Measurements from ENCODE around the gene ZNF407. TPM values are rescaled to one million over a fixed set of nuclear protein-coding genes. Genes with fewer than 3 reads are reported as not detected.
"Not testable (repeated sequence)": the region's sequence is repeated elsewhere in the genome, so short reads cannot be mapped to it uniquely, and the experiment has no call there.

Gene ZNF407
- total RNA-seq, 2 experiments from 2014 or later = 12.3 to 12.6 TPM

DNA sequence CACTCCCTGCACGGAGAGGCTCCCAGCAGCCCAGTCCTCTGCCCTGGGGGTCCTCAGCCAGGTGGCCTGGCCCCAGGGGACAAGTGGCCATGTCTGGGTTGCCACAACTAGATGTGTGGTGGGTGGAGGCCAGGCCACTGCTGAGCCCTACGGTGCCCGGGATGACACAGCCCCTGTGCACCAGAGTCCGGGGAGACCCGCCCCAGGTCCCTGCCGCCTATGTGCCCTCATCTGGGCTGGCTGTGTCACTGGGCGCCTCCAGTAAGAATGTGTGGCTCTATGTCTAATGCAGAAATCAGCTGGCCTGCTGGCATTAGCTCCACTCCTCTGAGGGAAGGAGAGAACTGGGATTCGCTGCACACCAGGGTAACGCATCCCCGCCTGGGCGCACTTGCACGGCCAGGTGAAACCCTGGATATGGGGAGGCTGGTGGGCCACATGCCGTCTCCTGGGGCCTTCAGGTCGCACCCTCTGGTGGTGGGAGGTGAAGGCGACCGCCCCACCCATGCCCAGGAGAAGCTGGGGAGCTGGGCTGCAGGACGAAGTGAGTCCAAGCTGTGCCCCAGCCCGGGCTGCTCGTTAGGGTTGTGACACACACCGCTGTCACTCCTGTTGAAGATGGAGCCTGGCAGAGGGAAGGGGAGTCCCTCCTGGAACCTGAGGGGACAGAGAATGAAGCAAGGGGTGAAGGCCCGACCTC is 475.2 kb downstream of the ZNF407 start:
- POLR2A ChIA-PET = no interaction called here
- CTCF ChIA-PET = no interaction called here

DNA sequence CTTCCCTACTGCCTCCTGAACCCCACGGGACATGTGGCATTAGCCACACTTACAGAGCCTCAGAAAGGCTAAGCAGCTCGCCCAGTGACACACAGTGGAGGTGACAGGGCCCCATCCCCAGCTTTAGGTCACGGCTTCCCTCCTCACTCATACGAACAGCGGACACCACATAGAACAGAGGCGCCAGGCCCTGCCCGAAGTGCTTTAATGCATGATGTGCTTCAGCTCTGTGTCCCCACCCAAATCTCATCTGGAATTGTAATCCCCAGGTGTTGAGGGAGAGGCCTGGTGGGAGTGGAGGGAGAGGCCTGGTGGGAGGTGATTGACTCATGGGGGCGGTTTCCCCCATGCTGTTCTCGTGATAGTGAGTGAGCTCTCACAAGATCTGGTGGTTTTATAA is 476.0 kb downstream of the ZNF407 start:
- ChIA-PET POLR2A (no interaction called here), CTCF (no interaction called here)

DNA sequence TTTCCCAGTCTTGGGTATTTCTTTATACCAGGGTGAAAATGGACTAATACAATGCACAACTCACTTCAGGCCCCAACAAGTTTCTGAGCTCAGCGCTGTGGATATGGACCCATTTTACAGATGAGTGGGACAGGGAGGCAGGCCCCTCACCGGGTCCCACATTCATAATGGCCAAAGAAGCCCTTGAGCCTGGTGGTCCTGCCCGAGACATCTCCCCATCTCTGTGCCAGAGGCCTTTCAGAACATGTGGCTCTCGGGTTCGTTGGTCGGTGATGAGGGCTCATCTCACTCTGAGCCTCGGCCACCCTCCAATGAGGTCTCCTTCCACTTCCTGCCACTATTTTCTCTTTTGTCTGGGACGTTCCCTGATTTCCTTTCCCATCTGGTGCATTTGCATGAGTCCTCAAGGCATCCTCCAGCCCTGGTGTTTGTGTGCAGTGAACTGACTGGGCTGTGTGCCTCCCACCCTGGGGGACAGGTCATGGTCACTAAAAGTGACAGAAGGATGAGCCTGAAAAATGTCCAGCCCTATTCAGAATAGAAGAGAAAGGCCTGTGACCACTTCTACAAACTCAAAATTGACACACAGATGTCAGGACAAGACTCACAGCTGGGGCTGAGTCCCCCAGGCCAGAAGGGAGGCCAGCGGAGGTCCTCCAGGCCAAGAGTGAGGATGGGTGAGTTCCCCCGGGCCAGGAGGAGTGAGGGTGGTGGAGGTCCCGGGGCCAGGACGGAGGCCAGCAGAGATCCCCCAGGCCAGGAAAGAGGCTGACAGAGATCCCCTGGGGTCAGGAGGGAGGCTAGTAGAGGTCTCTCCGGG is 476.7 kb downstream of the ZNF407 start:
- CTCF ChIA-PET = no interaction called here
- POLR2A ChIA-PET = no interaction called here

DNA sequence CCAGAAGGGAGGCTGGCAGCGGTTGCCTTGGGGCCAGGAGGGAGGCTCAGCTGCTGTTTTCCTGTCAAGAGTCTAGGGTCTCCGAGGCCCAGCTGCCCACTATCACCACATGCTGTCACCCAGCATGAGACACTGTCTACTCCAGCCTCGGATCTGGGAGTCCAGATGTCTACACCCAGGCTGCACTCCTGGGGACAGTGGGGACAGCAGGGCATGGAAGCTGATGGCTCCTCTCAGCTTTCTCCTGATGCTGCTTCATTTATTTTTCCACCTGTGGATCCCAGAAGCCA is 477.3 kb downstream of the ZNF407 start:
- CTCF ChIA-PET = no interaction called here
- POLR2A ChIA-PET = no interaction called here

DNA sequence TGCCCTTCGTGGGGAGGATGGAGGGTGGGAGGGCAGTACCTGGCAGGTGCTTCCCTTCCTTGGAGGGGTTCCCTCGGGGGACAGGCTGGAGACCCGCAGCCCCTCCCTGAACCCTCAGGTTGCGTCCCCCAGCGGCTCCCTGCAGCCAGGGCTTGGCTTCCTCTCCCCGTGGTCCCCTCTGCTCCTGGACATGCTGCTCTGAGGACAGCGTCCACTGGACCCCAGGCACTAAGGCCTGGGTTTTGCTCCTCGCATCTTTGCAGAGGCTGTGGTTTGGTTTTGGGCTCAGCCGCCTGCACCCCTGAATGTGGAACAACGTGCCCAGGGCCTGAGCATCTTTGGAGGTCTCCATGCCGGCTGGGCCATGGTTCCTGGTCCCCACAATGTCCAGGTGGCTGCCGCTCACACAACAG is 477.8 kb downstream of the ZNF407 start:
- ChIA-PET POLR2A (no interaction called here), CTCF (no interaction called here)

DNA sequence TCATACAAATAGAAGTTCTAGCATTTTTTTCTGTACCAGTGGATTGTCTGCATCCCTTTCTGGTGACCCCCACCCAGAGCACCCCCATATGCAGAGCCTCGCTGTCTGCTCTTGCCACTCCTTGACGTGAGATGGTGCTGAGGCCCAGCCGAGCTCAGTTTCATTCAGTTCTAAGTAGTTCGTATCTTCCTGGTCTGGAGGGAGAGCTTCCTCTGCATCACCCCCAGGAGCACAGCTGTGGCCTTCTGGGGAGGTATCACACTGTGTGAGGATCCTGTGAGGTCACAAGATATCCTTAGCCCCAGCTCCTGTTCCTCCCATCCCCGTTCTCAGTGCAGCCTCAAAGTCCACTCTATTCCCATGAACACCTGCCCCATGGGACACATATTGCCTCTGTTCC is 478.6 kb downstream of the ZNF407 start:
- POLR2A ChIA-PET = no interaction called here
- CTCF ChIA-PET = no interaction called here

DNA sequence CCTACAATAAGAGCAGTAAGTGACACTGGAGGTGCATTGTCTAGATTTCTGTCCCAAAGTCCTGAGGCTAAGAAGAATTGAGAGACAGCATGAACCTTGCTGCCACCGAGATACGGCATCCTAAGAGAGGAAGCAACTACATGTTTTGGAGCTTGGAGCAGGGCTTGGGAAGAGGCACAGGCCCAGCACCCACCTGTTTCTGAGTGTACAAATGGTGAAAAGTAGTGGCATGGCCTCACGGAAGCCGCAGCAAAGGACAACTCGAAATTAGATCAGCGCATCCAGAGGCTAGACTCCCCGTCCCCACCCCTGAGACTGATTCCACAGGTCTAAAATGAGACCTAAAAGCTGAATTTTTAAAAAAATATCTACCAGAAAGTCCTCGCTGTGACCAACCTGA is 483.8 kb downstream of the ZNF407 start:
- ChIA-PET CTCF (no interaction called here), POLR2A (no interaction called here)

DNA sequence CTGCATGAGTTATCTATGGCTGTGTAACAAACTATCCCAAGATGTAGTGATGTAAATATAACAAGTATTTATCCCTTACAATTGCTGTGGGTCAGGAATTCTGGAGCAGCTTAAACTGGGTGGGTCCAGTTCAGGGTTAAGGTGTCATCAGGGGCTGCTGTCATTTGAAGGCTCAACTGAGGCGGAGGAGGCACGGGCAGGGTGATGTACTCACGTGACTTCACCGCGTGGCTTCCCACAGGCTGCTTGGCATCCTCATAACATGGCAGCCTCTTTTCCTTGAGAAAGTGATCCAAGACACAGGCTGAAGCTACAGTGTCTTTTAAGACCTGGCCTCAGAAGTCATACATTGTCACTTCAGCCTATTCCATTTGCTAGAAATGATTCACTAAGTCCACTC is 485.5 kb downstream of the ZNF407 start:
- ChIA-PET POLR2A (no interaction called here), CTCF (no interaction called here)

DNA sequence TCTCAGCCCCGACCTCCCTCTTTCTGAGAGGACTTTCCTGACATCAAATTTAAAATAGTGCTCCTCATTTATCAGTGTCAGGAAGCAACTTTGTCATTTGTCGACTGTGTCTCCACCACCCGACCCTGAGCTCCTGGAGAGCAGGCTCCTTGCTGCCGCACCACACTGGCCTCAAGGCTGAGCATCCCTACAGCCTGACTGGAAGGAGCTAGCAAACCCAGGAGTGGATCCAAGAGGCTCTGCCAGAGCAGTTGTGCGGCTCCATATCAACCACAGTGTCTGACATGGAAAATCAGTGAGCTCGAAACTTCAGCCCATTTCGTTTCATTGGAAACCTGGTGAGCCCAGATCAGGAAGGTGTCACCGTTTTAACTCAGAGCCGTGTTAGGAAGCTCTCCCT is 486.1 kb downstream of the ZNF407 start:
- POLR2A ChIA-PET = no interaction called here
- CTCF ChIA-PET = no interaction called here

DNA sequence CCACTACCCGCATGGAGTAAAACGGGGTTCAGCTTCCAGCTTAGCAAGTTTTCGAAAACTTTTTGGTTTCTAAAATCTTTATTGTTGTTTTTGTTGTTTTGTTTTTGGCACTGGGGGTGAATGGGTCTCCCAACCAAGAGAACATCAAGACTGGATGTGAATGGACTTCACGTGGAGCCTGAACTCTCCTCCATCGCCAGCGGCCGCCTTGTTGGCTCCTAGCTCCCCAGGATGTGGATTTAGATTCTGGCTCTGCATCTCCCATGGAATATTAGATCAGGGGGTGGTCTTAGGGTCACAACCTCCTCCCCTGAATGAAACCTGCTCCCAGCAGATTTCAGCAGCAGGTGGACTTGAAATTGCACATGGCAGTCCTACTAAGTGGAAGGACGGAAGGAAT is 488.0 kb downstream of the ZNF407 start:
- CTCF ChIA-PET, POLR2A ChIA-PET: not testable (repeated sequence)

DNA sequence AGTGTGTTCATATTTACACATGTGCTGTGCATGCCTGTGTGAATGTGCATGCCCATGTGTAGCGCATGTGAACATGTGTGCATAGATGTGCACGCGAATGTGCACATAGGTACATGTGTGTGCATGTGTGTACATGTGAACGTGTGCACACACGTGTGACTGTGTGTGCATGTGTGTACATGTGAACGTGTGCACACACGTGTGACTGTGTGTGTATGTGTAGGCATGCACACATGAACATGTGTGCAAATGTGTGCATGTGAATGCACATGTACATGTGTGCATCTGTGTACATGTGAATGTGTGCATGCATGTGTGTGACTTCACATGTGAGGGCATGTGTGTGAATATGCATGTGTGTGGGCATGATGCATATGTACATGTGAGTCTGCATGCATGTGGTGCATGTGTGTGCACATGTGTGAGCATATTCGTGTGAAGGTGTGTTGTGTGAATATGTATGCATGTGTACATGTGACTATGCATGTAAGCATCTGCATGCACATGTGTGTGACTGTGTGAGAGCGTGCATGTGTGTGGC is 488.9 kb downstream of the ZNF407 start:
- ChIA-PET POLR2A (no interaction called here), CTCF (no interaction called here)

DNA sequence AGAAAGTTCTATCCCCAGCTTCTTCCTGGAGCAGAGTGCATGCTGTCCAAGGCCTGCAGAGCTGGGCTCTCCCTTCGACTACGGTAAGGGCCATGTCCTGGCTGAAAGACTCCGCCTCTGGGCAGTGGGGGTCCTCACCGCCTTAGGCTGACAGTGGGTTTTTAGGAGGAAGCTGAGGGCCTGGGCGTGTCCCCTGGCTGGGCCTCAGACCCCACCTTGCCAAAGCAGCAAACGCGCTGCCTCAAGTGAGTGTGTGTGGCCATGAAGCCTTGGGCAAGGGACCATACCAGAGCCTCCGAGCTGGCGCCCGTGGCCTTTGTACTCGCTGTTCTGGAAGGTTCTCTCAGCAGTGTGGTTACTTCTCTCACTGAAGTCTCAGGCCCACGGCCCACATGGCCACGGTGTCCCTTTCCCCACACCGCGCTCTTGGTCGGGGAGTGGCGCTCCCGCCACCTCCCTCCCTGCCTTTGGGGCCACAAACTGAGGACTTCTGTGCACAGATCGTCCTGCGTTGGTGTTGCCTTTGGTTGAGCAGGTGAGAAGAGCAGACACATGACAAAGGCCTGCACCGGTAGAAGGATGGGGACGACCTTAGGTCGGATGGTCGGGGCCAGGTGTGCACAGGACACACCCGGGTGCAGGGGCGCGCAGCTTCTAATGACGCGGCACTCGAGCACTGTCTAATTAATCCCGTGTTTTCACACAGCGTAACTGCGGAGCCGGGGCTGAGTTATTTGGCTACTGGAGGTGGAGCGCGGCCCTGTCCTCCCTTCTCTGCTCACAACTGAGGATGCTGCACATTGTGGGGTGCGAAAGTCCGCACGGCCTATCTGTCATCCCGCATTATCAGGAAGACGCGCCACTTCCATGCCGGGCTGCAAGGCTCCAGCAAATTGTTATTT is 489.7 kb downstream of the ZNF407 start:
- ChIA-PET POLR2A (no interaction called here), CTCF (no interaction called here)

DNA sequence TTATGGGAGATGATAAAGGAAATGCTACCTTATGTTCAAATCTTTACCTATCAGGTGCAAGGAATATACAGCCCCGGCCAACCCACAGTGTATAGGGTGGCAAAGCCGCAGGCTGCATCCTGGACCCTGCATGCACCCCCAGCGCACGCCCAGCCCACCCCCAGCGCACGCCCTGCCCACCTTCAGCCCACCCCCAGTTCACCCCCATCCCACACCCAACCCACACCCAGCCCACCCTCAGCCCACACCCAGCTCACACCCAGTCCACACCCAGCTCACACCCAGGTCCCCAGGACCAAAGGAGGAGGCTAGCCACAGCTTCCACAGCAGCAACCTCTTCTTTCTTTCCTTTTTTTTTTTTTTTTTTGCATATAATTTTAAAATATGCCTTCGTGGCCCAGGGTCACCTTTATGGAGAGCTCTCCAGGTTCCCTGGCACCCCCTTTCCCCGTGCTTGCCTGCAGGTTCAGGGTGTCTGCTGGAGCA is 490.4 kb downstream of the ZNF407 start:
- ChIA-PET CTCF (no interaction called here), POLR2A (no interaction called here)

DNA sequence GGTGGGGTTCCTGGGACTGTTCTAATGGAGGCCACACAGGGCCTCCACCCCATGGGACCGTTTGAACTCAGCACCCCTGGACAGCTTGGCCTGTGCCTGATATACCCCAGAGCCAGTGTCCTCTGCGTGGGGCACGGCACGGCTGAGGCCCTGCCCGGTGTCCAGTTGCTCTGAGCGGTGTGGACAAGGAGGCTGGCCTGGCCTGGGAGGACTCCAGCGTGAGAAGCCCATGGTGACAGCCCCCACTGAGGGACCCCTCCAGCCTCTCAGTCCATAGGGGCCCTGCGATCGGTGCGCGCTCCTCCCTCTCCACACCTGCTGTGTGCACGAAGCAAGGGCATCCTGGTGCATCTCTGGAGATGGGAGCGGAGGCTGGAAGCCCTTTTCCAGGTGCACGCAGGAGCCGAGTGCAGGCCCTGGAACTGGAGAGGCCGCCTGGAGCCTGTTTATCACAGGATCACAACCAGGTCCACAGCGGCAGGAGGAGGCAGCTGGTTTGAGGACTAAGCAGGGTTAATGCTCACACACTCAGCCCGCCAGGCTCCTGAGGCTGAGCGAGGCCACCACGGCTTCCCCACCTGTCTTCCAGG is 491.0 kb downstream of the ZNF407 start:
- POLR2A ChIA-PET = no interaction called here
- CTCF ChIA-PET = no interaction called here

DNA sequence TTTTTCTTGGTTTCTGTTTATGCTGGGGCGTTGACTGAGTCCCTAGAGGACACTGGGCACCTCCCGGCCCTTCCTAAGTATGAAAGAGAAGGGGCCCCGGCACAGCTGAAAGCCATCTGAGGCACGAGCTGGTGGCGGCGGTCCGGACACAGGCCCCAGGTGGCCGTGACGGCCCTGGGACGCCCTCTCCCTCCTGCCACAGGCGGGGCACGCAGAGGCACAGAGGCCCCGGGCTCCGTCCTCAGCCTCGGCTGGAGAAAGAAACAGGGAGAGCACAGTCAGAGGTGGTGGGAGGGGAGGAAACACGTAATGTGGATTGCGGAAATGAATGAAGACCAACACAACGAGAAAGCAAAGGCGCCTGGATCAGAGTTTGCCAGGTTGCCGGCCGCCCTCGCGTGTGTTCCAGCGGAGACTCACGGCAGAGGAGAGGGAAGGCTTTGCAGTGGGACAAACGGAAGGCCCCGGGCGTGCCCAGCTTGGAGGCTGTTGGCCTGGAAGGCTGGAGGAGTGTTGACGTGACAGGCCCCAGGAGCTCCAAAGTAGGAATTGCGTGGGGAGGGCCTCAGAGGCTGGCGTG is 492.2 kb downstream of the ZNF407 start:
- ChIA-PET CTCF (no interaction called here), POLR2A (no interaction called here)

DNA sequence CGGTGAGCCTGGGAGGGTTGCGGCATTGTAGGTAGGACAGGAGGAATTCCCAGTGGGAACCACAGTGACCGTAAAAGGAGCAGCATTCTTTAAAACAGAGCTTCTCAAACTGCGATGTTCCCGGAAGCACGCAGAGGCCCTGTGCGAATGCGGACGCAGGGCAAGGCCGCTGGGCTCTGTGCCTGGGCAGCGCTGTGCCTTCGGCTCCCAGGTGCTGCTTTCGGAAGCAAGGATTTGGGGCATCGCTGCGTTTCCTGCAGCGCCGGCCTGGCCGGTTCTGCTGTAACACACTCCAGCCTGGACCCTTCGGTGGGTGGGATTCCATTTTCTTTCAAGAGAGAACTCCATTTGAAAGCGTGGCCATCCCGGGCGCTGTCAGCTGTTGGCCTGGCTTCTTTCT is 492.7 kb downstream of the ZNF407 start:
- POLR2A ChIA-PET = no interaction called here
- CTCF ChIA-PET = no interaction called here

DNA sequence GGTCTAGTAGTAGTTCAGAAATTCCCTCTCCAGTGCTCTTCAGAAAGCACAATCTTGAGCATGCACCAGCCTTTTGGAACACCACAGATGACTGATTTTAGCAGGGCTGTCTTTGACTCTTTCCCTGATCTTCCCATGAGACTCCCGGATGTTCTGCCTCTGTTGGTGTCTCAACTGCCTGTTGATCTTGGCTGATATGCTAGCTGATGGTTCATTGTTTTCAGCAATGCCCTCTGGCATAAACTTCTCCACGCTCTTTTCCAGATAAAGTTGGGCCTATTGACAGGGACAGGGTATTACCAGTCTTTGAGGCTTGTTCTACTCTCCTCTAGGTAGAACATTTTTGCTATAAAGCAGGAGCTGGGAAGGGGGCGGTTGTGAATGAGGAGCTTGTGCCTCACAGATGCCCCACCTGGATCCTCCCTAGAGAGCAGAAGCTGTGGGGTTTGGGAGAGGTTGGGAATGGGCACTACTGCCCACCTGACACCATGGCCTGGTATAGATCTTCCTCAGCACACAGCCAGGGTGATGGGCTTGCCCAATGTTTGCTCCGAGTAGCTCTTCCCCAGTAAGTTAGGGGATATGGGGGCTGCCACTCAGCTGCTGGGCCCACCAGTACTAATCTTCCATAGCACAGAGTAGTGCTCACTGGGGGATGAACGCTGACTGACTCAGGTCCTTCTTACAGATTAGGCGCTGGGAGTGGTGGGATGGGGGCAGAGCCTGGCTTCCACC is 500.0 kb downstream of the ZNF407 start:
- ChIA-PET CTCF (no interaction called here), POLR2A (no interaction called here)

DNA sequence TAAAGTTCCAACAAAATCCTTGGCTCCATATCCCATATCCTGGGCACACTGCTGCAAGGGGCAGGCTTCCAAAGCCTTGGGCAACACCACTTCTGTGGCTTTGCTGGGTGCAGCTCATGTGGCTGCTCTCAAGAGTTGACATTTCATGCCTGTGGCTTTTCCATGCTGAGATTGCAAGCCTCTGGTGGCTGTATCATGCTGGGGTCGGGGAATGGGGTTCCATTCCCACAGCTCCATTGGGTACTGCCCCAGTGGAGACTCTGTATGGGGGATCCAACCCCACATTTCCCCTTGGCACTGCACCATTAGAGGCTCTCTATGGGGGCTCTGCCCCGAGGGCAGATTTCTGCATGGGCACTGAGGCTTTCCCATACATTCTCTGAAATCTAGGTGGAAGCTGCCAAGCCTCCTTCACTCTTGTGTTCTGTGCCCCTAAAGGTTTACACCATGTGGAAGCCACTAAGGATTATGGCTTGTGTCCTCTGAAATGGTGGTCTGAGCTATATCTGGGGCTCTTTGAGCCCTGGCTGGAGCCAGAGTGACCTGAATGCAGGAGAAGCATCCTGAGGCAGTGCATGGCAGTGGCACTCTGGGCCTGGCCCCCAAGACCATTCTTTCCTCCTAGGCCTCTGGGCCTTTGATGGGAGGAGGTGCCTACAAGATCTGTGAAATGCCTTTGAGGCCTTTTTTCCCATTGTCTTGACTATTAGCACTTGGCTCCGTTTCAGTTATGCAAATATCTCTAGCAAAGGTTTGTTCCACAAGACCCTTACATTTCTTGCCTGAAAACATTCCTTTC is 503.4 kb downstream of the ZNF407 start:
- CTCF ChIA-PET = no interaction called here
- POLR2A ChIA-PET = no interaction called here

DNA sequence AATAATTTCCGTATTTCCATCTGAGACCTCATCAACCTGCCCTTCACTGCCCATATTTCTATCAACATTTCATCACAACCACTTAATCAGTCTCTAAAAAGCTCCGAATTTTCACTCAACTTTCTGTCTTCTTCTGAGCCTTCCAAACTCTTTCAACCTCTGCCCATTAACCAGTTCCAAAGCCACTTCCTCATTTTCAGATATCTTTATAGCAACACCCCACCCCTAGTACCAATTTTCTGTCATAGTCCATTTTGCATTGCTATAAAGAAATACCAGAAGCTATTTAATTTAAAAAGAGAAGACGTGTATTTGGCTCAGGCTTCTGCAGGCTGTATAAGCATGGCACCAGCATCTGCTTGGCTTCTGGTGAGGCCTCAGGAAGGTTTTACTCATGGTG is 504.2 kb downstream of the ZNF407 start:
- POLR2A ChIA-PET = no interaction called here

More for the DNA sequence above, 504.2 kb downstream of the ZNF407 start:
- CTCF ChIA-PET = no interaction called here

Measured in activated CD8-positive, alpha-beta memory T cell treated with anti-CD3 and anti-CD28 coated beads for 36 hours (primary cell).